RWPE2 (cell line): ENCODE results near the gene SULT2B1.

Experiments
- ATAC-seq: fragments of 200-7000 bp; cut with Tn5 transposase; 3 replicates; pipeline ENCODE4 v1.9.1; 2021; ENCODE audit warnings: low read depth
- DNase-seq: peaks from one replicate; pipeline ENCODE4 v3.0.0-alpha.2; 2020; ENCODE audit warnings: low spot score
- H3K27ac ChIP-seq: fragments of 450-650 bp; 2 replicates; pipeline ENCODE4 v1.5.1; 2017; ENCODE audit warnings: mild to moderate bottlenecking; ENCODE audit not compliant: poor library complexity, severe bottlenecking
- H3K27me3 ChIP-seq: fragments of 250-450 bp; sonication (Bioruptor Pico); 2 replicates; pipeline ENCODE4 v1.5.1; 2021; ENCODE audit warnings: mild to moderate bottlenecking, moderate library complexity; ENCODE audit not compliant: insufficient read depth, poor library complexity, severe bottlenecking
- H3K36me3 ChIP-seq: fragments of 250-450 bp; sonication (Bioruptor Pico); 2 replicates; pipeline ENCODE4 v1.5.1; 2020; ENCODE audit warnings: low read depth, mild to moderate bottlenecking, moderate library complexity
- H3K4me1 ChIP-seq: fragments of 250-450 bp; sonication (Bioruptor Pico); 2 replicates; pipeline ENCODE4 v1.5.1; 2021; ENCODE audit warnings: mild to moderate bottlenecking, moderate library complexity; ENCODE audit not compliant: insufficient read depth, poor library complexity, severe bottlenecking
- H3K4me3 ChIP-seq: fragments of 250-450 bp; sonication (Bioruptor Pico); 2 replicates; pipeline ENCODE4 v1.5.1; 2021; ENCODE audit warnings: mild to moderate bottlenecking, moderate library complexity; ENCODE audit not compliant: severe bottlenecking
- H3K9me3 ChIP-seq: fragments of 250-450 bp; sonication (Bioruptor Pico); 2 replicates; pipeline ENCODE4 v1.5.1; 2021; ENCODE audit warnings: mild to moderate bottlenecking, moderate library complexity; ENCODE audit not compliant: severe bottlenecking
- CTCF ChIP-seq: fragments of 450-650 bp; IDR thresholded peaks from one replicate; pipeline ENCODE4 v1.5.1; 2017; ENCODE audit warnings: mild to moderate bottlenecking, moderate library complexity; ENCODE audit not compliant: poor library complexity, severe bottlenecking

Gene SULT2B1

GRCh38 chr19:48551437-48552302 is at the start of gene SULT2B1:
Gene SULT2B1, plus strand, starts transcription at chr19:48552172. Its CDS starts 81 bp downstream, at chr19:48552253.
- Histone ChIP-seq H3K4me1 (peaks cover 17% of the 10 kb centered on the region), H3K27me3 (no peaks in the 10 kb centered on the region), H3K36me3 (no peaks in the 10 kb centered on the region), H3K27ac (peak within 1 kb of the TSS; percentile 60), H3K4me3 (no peak within 1 kb of the TSS), H3K9me3 (no peaks in the 10 kb centered on the region)
- ATAC-seq = peak; percentile 59
- no peak for TF ChIP-seq CTCF
- no peak for DNase-seq

- Histone ChIP-seq H3K4me1 (no peaks in the 10 kb centered on the region), H3K27ac (peak overlapping the region; percentile 10), H3K9me3 (no peaks in the 10 kb centered on the region), H3K4me3 (peak overlapping the region; percentile 11), H3K36me3 (no peaks in the 10 kb centered on the region), H3K27me3 (no peaks in the 10 kb centered on the region)
- no peak for TF ChIP-seq CTCF
- ATAC-seq (no peak), DNase-seq (no peak)
Measured at GRCh38 chr19:48502350-48503018, 49.5 kb upstream of the SULT2B1 start.

- Histone ChIP-seq H3K4me3 (no peak overlapping the region), H3K27ac (no peak overlapping the region), H3K36me3 (no peaks in the 10 kb centered on the region), H3K27me3 (no peaks in the 10 kb centered on the region), H3K9me3 (no peaks in the 10 kb centered on the region), H3K4me1 (no peaks in the 10 kb centered on the region)
- TF ChIP-seq CTCF = peak; percentile 79
- ATAC-seq = no peak
- no peak for DNase-seq
Measured at GRCh38 chr19:48506138-48506733, 45.7 kb upstream of the SULT2B1 start.

GRCh38 chr19:48507911-48508439 is 44.0 kb upstream of the SULT2B1 start:
- no peaks in the 10 kb centered on the region for H3K4me1 ChIP-seq
- no peaks in the 10 kb centered on the region for H3K27me3 ChIP-seq
- no peak overlapping the region for H3K4me3 ChIP-seq
- no peak overlapping the region for H3K27ac ChIP-seq
- no peaks in the 10 kb centered on the region for H3K9me3 ChIP-seq
- TF ChIP-seq CTCF = no peak
- ATAC-seq (no peak), DNase-seq (no peak)
- no peaks in the 10 kb centered on the region for H3K36me3 ChIP-seq
